CD4-positive, alpha-beta T cell treated with Interleukin-6 at 100 ng/mL for 8 hours (primary cell): ENCODE data around the gene UEVLD.

Experiments used
- DNase-seq: peaks from one replicate; pipeline ENCODE4 v3.0.0-alpha.2; 2020; ENCODE audit warnings: mixed read lengths, low spot score

The UEVLD gene

DNA sequence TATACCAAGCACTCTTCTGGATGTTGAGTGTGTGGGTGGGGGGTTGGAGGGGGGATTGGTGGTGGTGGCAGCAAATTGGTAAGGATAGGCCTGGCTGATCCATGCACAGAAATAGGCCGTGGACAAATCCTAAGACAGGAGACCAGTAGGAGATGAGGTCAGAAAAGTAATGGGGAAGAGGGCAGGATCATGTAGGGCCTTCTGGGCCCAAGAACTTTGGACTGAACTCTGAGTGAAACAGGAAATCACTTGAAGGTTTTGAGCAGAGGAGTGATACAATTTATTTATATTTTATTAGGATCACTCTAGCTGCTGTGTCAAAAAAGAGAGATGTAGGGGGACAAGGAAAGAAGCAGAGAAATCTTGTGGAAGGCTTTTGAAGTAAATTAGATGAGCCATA, 90.5 kb downstream of the UEVLD start:
- no peak for DNase-seq

DNA sequence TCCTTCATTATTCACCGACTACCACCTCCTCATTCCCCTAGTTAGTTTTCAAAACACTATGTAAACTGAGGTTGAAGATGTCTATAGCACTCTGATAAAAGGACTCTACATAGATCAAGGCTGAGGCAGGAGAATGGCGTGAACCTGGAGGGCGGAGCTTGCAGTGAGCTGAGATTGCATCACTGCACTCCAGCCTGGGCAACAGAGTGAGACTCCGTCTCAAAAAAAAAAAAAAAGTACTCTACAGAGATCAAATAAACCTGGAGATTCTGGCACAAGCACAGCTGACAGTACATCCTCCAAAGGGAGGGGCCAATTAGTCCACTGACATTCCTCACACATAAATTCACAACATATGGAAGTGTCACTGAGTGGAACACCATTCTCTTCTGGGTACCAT, 92.8 kb downstream of the UEVLD start:
- DNase-seq, result no peak

DNA sequence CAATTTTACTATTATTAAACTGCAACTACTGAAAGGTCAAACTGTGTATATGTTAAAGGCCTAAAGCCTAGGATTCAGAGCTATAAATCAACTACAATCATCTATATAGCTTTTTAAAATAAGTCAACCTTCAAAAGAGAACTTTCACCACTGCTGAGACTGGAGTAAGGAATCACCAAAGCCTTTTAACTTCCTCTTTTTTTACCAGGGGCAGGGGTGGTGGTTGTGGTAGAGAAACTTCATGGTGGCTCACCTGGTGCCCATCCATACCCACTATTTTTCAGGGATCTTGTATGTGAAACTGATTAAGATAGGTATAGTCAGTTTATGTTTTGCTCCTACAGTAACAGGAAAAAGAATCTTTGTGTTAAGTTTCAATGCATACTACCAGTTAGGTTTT, 93.3 kb downstream of the UEVLD start:
- DNase-seq, result no peak

DNA sequence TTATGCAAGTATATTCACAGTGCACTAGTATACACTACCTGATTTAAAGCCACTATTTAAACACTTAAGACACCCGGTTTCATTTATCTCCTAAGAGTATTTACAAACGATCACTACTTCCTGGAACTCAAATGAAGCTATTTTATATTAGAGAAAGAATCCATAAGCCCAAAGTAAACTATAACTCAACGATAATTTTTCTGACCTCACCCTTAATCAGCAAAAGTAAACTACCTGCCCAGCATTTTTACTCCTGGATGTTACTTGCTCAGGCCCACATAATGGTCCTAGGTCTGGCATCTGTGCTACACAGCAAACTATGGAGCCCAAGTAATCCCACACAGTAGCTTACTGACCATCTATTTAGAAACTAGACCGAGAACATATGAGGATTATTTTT, 95.2 kb downstream of the UEVLD start:
- DNase-seq, result no peak

DNA sequence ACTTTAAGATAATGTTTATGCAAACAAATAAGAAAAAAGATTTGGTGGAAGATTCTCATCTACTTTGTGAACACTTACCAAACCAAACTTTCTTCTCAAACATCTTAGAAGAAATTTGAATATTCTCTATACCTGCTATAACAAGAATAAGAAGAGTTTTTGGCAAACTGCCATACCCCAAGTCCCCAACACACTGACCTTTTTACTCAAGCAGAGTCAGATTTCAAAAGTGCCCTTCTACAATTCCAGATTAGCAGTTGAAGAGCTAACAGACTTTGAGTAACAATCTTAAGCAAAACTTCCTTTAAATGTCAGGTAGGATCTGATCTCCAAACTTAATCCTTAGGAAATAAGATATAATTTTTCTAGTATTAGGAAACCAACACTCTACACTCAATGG, 95.6 kb downstream of the UEVLD start:
- DNase-seq, result no peak

DNA sequence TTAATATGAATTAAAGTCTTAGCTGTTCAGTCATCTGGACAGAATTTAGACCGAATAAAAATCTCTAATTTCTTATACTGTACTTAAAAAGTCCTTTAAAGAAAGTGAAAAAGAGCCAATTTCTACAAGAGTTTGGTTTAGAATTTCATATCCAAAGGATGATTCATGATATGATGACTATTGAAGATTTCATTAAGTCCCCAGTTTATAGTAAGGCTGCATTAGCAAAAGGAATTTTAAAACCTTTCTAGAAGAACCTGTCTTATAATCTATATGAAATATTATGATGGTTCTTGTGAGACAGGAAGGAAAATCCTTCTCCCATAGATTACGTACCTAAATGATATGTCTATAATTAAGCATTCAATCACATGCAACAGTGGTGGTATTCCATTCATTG, 96.6 kb downstream of the UEVLD start:
- no peak for DNase-seq

DNA sequence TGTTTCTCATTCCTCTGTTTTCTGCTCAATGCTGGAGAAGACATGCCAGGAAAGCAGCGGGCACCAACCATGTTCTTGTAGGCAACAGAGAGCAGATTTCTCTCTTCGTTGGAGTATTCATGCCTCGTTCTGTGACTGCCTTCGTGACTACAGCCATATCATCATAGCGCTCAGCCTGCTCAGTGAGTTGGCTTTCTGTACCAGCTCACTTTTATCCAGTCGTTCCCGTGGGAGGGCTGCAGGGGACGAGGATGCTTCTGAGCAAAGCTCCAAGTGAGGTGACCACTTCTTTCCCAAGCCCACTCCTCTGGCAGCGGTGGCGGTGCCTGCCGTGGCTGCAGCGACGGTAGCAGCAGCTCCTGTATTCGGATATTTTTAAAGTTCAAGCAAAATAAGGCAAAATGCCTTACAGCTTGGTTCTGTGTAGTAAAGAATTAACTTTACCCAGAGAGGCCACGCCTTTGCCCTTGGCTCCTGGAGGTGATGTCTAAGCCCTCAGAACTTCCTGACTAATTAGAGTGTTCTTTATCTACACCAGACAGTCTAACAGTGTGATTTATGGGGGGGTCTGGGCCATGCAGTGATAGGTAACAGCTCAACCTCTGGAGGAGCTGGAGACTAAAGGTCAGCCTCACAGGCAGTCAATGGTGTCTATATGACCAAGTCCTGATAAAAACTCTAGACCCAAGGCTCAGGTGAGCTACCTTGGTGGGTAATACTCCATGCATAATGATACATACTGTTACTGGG, 97.6 kb downstream of the UEVLD start:
- DNase-seq, result no peak

DNA sequence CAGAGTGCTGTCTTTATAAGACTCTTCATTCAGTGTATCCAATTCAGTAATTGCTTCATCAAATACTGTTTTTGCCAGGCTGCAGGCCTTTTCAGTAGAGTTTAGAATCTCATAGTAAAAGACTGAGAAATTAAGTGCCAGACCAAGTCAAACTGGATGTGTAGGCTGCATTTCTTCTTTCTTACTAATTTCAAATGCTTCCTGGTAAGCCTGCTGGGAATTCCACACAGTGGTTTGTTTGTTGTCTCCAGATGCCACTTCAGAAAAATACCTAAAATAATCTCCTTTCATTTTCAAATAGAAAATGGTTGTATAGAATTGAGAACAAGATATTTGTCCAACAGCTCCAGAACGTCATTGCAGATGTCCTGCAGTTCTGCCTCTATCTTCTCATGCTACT, 98.2 kb downstream of the UEVLD start:
- no peak for DNase-seq

DNA sequence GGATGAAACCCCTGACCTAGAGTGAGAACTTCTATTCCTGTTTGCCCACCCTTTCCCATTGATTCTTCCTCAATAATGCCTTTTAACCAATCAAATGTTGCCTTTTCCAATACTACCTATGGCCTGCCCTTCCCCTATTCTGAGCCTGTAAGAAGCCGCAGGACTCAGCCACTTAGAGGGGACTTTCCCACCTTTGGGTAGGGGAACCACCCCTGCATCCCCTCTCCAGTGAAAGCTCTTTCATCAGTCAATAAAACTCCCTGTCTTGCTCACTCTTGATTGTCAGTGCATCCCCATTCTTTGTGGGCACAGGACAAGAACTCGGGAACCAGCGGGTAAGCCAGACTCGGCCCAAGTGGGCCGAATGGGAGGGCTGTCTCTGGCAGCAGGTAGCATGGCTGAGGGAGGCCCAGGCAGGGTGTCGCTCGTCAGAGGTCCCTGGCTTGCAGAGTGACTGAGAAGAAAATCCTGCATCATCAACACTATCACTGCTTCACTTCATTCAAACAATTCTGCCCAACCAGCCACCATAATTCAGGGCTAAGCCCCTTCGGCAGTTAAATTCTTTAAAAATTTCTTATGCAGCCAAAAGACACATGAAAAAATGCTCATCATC, 102.5 kb downstream of the UEVLD start:
- no peak for DNase-seq
